Gastrocnemius medialis (tissue), 4 donors: ENCODE measurements around the gene HADH. TPM values are rescaled to one million over a fixed set of nuclear protein-coding genes. Genes with fewer than 3 reads are reported as not detected.

Source experiments
- ATAC-seq, 2 donors: fragments of 150-250 bp; one replicate each; pipeline ENCODE4 v1.9.1; 2016
- DNase-seq, 2 donors: peaks; one replicate each; pipeline ENCODE4 v3.0.0-alpha.2; 2019
- H3K27ac ChIP-seq, 4 donors: fragments of 200-600 bp; sonication (generic); 1 replicate in 1 of 4; 2 replicates in 3 of 4; pipeline ENCODE4 v1.5.1; 2016 to 2018; ENCODE audit warnings: mild to moderate bottlenecking in 2 of 4, moderate library complexity in 1 of 4
- H3K27me3 ChIP-seq, 3 donors: fragments of 200-600 bp; sonication (generic) in 2 of 3; 1 replicate in 1 of 3; 2 replicates in 2 of 3; pipeline versions ENCODE4 v1.5.1 to v1.6.0; 2016 to 2019; ENCODE audit warnings: mild to moderate bottlenecking in 1 of 3, moderate library complexity in 1 of 3
- H3K36me3 ChIP-seq, 2 donors: fragments of 200-600 bp; sonication (generic) in 1 of 2; one replicate each; pipeline ENCODE4 v1.5.1; 2017 to 2018
- H3K4me1 ChIP-seq, 2 donors: fragments of 200-600 bp; sonication (generic) in 1 of 2; one replicate each; pipeline ENCODE4 v1.5.1; 2016 to 2017; ENCODE audit warnings: mild to moderate bottlenecking in 2 of 2
- H3K4me3 ChIP-seq, 4 donors: fragments of 200-600 bp; sonication (generic) in 3 of 4; 1 replicate in 1 of 4; 2 replicates in 3 of 4; pipeline ENCODE4 v1.5.1; 2016 to 2019; ENCODE audit warnings: mild to moderate bottlenecking in 2 of 4
- H3K9me3 ChIP-seq, 3 donors: fragments of 200-600 bp; sonication (generic) in 2 of 3; 1 replicate in 1 of 3; 2 replicates in 2 of 3; pipeline ENCODE4 v1.5.1; 2016 to 2019
- CTCF ChIP-seq, 5 experiments: fragments of 450-650 bp in 3 of 5; fragments of 200-600 bp in 2 of 5; sonication (generic) in 2 of 5; IDR thresholded peaks in 4 of 5; conservative IDR thresholded peaks in 1 of 5; 1 replicate in 4 of 5; 2 replicates in 1 of 5; pipeline ENCODE4 v1.5.1; 2016 to 2019; ENCODE audit warnings: antibody characterized with exemption in 5 of 5, mild to moderate bottlenecking in 3 of 5, moderate library complexity in 3 of 5
- POLR2A ChIP-seq, 2 donors: fragments of 450-650 bp; IDR thresholded peaks; one replicate each; pipeline ENCODE4 v1.6.1; 2017; ENCODE audit warnings: antibody characterized with exemption in 2 of 2, mild to moderate bottlenecking in 2 of 2, moderate library complexity in 2 of 2
- in situ Hi-C, 4 donors: fragments of 200-750 bp; cut with MboI; loops; one replicate each; pipeline versions ENCODE4 v1.15.0 to v1.8.0; 2017; ENCODE audit warnings: low sequenced_read_pairs in 4 of 4
- intact Hi-C: fragments of 100-400 bp; cut with DNase I; formaldehyde crosslinking; loops from one replicate; pipeline ENCODE4 v1.15.1; 2023; ENCODE audit warnings: low total_unique reads
- total RNA-seq, 4 donors: library from RNA; depleted of rRNA; stranded (reverse); fragments of >200 nt; gene quantifications; one replicate each; pipeline versions ENCODE4 v1.1.0 to v1.2.3, GENCODE V29; 2016

Gene HADH
- total RNA-seq, 4 donors from 2014 or later: 78.0 to 137 (median 105) TPM

- in situ Hi-C loops (no loop called here), intact Hi-C loops (no loop called here)
- Histone ChIP-seq H3K4me1 (peaks cover 9 to 13% of the 10 kb centered on the region in 2 donors), H3K4me3 (no peak overlapping the region), H3K27ac (no peak overlapping the region), H3K36me3 (no peaks in the 10 kb centered on the region), H3K9me3 (no peaks in the 10 kb centered on the region), H3K27me3 (no peaks in the 10 kb centered on the region)
- ATAC-seq (no peak), DNase-seq (no peak)
- no peak for TF ChIP-seq CTCF (IDR thresholded peaks at IDR 0.05 in 4 of 5, conservative IDR thresholded peaks at IDR 0.05 in 1 of 5)
- no peak for TF ChIP-seq POLR2A (IDR thresholded peaks at IDR 0.05)
Observed at GRCh38 chr4:108043526-108043925, 53.8 kb downstream of the HADH start.

GRCh38 chr4:108044951-108045686 lies 55.4 kb downstream of the HADH start:
- in situ Hi-C loops: no loop called here
- Histone ChIP-seq H3K27me3 (no peaks in the 10 kb centered on the region), H3K4me1 (peaks cover 9 to 13% of the 10 kb centered on the region in 2 donors), H3K4me3 (no peak overlapping the region), H3K36me3 (no peaks in the 10 kb centered on the region), H3K9me3 (no peaks in the 10 kb centered on the region), H3K27ac (no peak overlapping the region)
- intact Hi-C loops: no loop called here
- DNase-seq: no peak
- ATAC-seq: no peak
- TF ChIP-seq POLR2A (IDR thresholded peaks at IDR 0.05): no peak
- no peak for TF ChIP-seq CTCF (IDR thresholded peaks at IDR 0.05 in 4 of 5, conservative IDR thresholded peaks at IDR 0.05 in 1 of 5)

GRCh38 chr4:108045687-108046024 lies 56.0 kb downstream of the HADH start:
- Histone ChIP-seq H3K27ac (no peak overlapping the region), H3K4me3 (no peak overlapping the region), H3K9me3 (no peaks in the 10 kb centered on the region), H3K27me3 (no peaks in the 10 kb centered on the region), H3K36me3 (no peaks in the 10 kb centered on the region), H3K4me1 (peaks cover 9 to 13% of the 10 kb centered on the region in 2 donors)
- ATAC-seq: peak in 1 of 2 donors; percentile 30
- intact Hi-C loops: no loop called here
- in situ Hi-C loops: no loop called here
- peak in 1 of 2 donors; percentile 29 for DNase-seq
- TF ChIP-seq POLR2A (IDR thresholded peaks at IDR 0.05) (no peak), CTCF (IDR thresholded peaks at IDR 0.05 in 4 of 5, conservative IDR thresholded peaks at IDR 0.05 in 1 of 5) (no peak)

GRCh38 chr4:108047199-108047598 lies 57.5 kb downstream of the HADH start:
- H3K4me1 ChIP-seq: peaks cover 9 to 13% of the 10 kb centered on the region in 2 donors
- intact Hi-C loops (no loop called here), in situ Hi-C loops (no loop called here)
- no peak overlapping the region for H3K4me3 ChIP-seq
- no peaks in the 10 kb centered on the region for H3K27me3 ChIP-seq
- ATAC-seq (no peak), DNase-seq (no peak)
- H3K9me3 ChIP-seq: no peaks in the 10 kb centered on the region
- no peak overlapping the region for H3K27ac ChIP-seq
- H3K36me3 ChIP-seq: no peaks in the 10 kb centered on the region
- TF ChIP-seq CTCF (IDR thresholded peaks at IDR 0.05 in 4 of 5, conservative IDR thresholded peaks at IDR 0.05 in 1 of 5) (no peak), POLR2A (IDR thresholded peaks at IDR 0.05) (no peak)

GRCh38 chr4:108048157-108048556 lies 58.5 kb downstream of the HADH start:
- no peak overlapping the region for H3K4me3 ChIP-seq
- H3K27ac ChIP-seq: no peak overlapping the region

More at GRCh38 chr4:108048157-108048556, 58.5 kb downstream of the HADH start:
- in situ Hi-C loops: no loop called here
- H3K27me3 ChIP-seq: no peaks in the 10 kb centered on the region
- TF ChIP-seq CTCF (IDR thresholded peaks at IDR 0.05 in 4 of 5, conservative IDR thresholded peaks at IDR 0.05 in 1 of 5) (no peak), POLR2A (IDR thresholded peaks at IDR 0.05) (no peak)
- intact Hi-C loops: no loop called here
- no peak for ATAC-seq
- peaks cover 9 to 13% of the 10 kb centered on the region in 2 donors for H3K4me1 ChIP-seq
- no peaks in the 10 kb centered on the region for H3K36me3 ChIP-seq
- no peaks in the 10 kb centered on the region for H3K9me3 ChIP-seq
- no peak for DNase-seq
